ENCODE results near the gene FAM118B. TPM values are rescaled to one million over a fixed set of nuclear protein-coding genes. Genes with fewer than 3 reads are reported as not detected.

FAM118B gene
- total RNA-seq, 3 donors from 2014 or later (not counting 1 experiment from before 2014, with no cell fraction given): 5.4 to 9.7 (median 7.8) TPM

- peaks cover 41% of the 10 kb centered on the region for H3K36me3 ChIP-seq (ENCODE audit: control insufficient read depth, insufficient read depth, low read length)
- no peak for TF ChIP-seq CTCF (IDR thresholded peaks at IDR 0.05)
- H3K36me3 Mint-ChIP-seq: peaks cover 26% of the 10 kb centered on the region
- ATAC-seq (peak; percentile 97 to 100 (median 98)), DNase-seq (peak; percentile 99 to 100)
- H3K9me3 Mint-ChIP-seq: no peaks in the 10 kb centered on the region
- no peaks in the 10 kb centered on the region for H3K27me3 Mint-ChIP-seq (ENCODE audit: low read depth in 2 of 2)
- peak within 1 kb of the TSS; percentile 99 for H3K4me3 Mint-ChIP-seq
- H3K4me1 Mint-ChIP-seq: peaks cover 34 to 48% of the 10 kb centered on the region in 2 donors
- peaks cover 16% of the 10 kb centered on the region for H3K4me1 ChIP-seq (ENCODE audit: control insufficient read depth, insufficient read depth, low read length)
- no peaks in the 10 kb centered on the region for H3K9me3 ChIP-seq (ENCODE audit: control insufficient read depth, insufficient read depth, low read length)
- H3K27me3 ChIP-seq (ENCODE audit: control insufficient read depth, insufficient read depth, low read length): no peaks in the 10 kb centered on the region
- H3K27ac Mint-ChIP-seq: peak within 1 kb of the TSS; percentile 95 to 96
- WGBS (ENCODE audit: insufficient coverage): under 1% methylated on average over 64 of the region's 64 CpGs
- peak within 1 kb of the TSS; percentile 90 for H3K27ac ChIP-seq (ENCODE audit: low read length)
- intact Hi-C loops (cut with micrococcal nuclease): loop anchor here (1.0 to 5.0 kb wide), 5 partner anchors 14 to 382 kb away; partner anchors contain the start of genes DCPS, FAM118B, HYLS1 and RPUSD4
- H3K4me3 ChIP-seq (ENCODE audit: low read length): peak within 1 kb of the TSS; percentile 91
Observed at GRCh38 chr11:126268708-126269579, 57.4 kb downstream of the FAM118B start, which contains the start of the genes FOXRED1 and SRPRA. Gene FOXRED1 (plus strand): TSS chr11:126269154. CDS start chr11:126269207, 53 bp downstream. Gene SRPRA (minus strand): TSS chr11:126268895. CDS start chr11:126268804, 91 bp downstream.

GRCh38 chr11:126277322-126277721 lies 65.7 kb downstream of the FAM118B start:
- Histone ChIP-seq H3K4me1 (ENCODE audit: control insufficient read depth, insufficient read depth, low read length) (peaks cover 18% of the 10 kb centered on the region), H3K27ac (ENCODE audit: low read length) (no peak overlapping the region), H3K27me3 (ENCODE audit: control insufficient read depth, insufficient read depth, low read length) (no peaks in the 10 kb centered on the region), H3K4me3 (ENCODE audit: low read length) (no peak overlapping the region), H3K36me3 (ENCODE audit: control insufficient read depth, insufficient read depth, low read length) (peaks cover 24% of the 10 kb centered on the region), H3K9me3 (ENCODE audit: control insufficient read depth, insufficient read depth, low read length) (no peaks in the 10 kb centered on the region)
- intact Hi-C loops (cut with micrococcal nuclease): no loop called here
- Mint-ChIP-seq H3K36me3 (no peaks in the 10 kb centered on the region), H3K4me3 (no peak overlapping the region), H3K27ac (no peak overlapping the region), H3K27me3 (ENCODE audit: low read depth in 2 of 2) (no peaks in the 10 kb centered on the region), H3K9me3 (no peaks in the 10 kb centered on the region), H3K4me1 (peaks cover 10 to 19% of the 10 kb centered on the region in 2 donors)
- WGBS (ENCODE audit: insufficient coverage): 97% methylated on average over 11 of the region's 11 CpGs
- no peak for DNase-seq
- no peak for TF ChIP-seq CTCF (IDR thresholded peaks at IDR 0.05)
- no peak for ATAC-seq

- no peak for TF ChIP-seq CTCF (IDR thresholded peaks at IDR 0.05)
- Histone ChIP-seq H3K4me3 (ENCODE audit: low read length) (no peak overlapping the region), H3K36me3 (ENCODE audit: control insufficient read depth, insufficient read depth, low read length) (peaks cover 24% of the 10 kb centered on the region), H3K27me3 (ENCODE audit: control insufficient read depth, insufficient read depth, low read length) (no peaks in the 10 kb centered on the region), H3K4me1 (ENCODE audit: control insufficient read depth, insufficient read depth, low read length) (peaks cover 22% of the 10 kb centered on the region), H3K27ac (ENCODE audit: low read length) (no peak overlapping the region), H3K9me3 (ENCODE audit: control insufficient read depth, insufficient read depth, low read length) (no peaks in the 10 kb centered on the region)
- 95% methylated on average over 4 of the region's 4 CpGs for WGBS (ENCODE audit: insufficient coverage)
- H3K36me3 Mint-ChIP-seq: no peaks in the 10 kb centered on the region
- no peaks in the 10 kb centered on the region for H3K27me3 Mint-ChIP-seq (ENCODE audit: low read depth in 2 of 2)
- H3K9me3 Mint-ChIP-seq: no peaks in the 10 kb centered on the region
- ATAC-seq: no peak
- no peak overlapping the region for H3K27ac Mint-ChIP-seq
- no peak overlapping the region for H3K4me3 Mint-ChIP-seq
- DNase-seq: no peak
- peaks cover 14 to 23% of the 10 kb centered on the region in 2 donors for H3K4me1 Mint-ChIP-seq
- intact Hi-C loops (cut with micrococcal nuclease): no loop called here
Observed at GRCh38 chr11:126277780-126278179, 66.2 kb downstream of the FAM118B start.

All from natural killer cell (primary cell).